Keratinocyte (primary cell): ENCODE results near the gene EFR3B.

ENCODE experiments used
- CTCF ChIP-seq, 3 experiments: IDR thresholded peaks in 1 of 3; conservative IDR thresholded peaks in 1 of 3; optimal IDR thresholded peaks in 1 of 3; 2 replicates in 2 of 3; 3 replicates in 1 of 3; pipeline versions ENCODE3 to v1.5.1; 2011; ENCODE audit warnings: low read length in 3 of 3, mild to moderate bottlenecking in 3 of 3, moderate library complexity in 2 of 3, control low read depth in 1 of 3, inconsistent platforms in 1 of 3; ENCODE audit not compliant: insufficient read depth in 2 of 3; ENCODE audit errors: extremely low read depth in 1 of 3
- EZH2 ChIP-seq: IDR thresholded peaks from one replicate; pipeline ENCODE4 v1.6.1; 2012; ENCODE audit warnings: inconsistent platforms, mild to moderate bottlenecking, low read length, moderate library complexity

- TF ChIP-seq EZH2 (peak; percentile 11), CTCF (optimal IDR thresholded peaks at IDR 0.05 in 1 of 3, IDR thresholded peaks at IDR 0.05 in 1 of 3, conservative IDR thresholded peaks at IDR 0.05 in 1 of 3; ENCODE audit: extremely low read depth in 1 of 3, insufficient read depth in 2 of 3, low read length in 3 of 3) (no peak)
Observed at GRCh38 chr2:25082002-25082622, 40.2 kb downstream of the EFR3B start.
